Stimulated activated naive CD4-positive, alpha-beta T cell treated with Interleukin-2 at 50 U/mL for 16 hours (primary cell): ENCODE results near the gene CEP170.

Source experiments
- DNase-seq: peaks from one replicate; lab custom pipeline; 2025; lab: John Stamatoyannopoulos, UW

The CEP170 gene

GRCh38 chr1:243254927-243255790, at the start of gene CEP170:
CEP170 (minus strand) TSS chr1:243255281; CDS start chr1:243225280, 30,001 bp downstream.
- DNase-seq: peak; percentile 94

DNA sequence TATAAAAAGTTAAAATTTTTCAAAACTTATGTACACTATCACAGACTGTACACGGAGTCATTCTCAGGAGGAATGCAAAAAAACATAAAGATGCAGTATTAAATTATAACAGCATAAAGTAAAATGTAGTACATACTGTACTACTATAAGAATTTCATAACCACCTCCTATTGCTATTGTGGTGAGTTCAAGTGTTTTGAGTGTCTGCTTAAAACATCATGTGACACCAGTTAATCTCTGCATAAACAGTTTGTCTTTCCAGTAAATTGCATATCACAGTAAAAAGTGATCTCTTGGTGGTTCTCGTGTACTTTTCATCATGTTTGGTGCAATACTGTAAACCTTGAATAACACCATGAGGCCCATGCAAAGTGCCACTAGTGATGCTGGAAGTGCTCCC, 46.0 kb upstream of the CEP170 start:
- DNase-seq: no peak

DNA sequence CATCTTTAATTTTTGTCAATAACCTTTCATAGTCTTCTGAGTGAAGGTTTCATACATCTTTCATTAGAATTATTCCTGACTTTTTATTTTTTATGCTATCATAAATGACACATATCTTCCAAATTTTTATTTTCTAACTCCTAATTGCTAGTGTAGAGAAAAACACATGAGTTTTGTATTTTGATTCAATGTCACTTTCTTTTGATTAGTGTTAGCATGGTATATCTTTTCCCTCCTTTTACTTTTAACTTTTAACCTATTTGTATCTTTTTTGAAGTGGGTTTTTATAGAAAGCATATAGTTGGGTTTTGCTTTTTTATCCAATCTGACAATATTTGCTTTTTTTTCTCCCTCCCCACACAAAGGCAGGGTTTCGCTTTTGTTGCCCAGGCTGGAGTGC, 44.0 kb upstream of the CEP170 start:
- DNase-seq: no peak

- no peak for DNase-seq
These were observed 39.6 kb upstream of the CEP170 start for GRCh38 chr1:243294723-243295121.

GRCh38 chr1:243293941-243294722, 39.1 kb upstream of the CEP170 start:
- DNase-seq: no peak

- DNase-seq: no peak
These were observed 37.0 kb upstream of the CEP170 start for GRCh38 chr1:243292117-243292516.

GRCh38 chr1:243291292-243291691, 36.2 kb upstream of the CEP170 start:
- DNase-seq: no peak

DNA sequence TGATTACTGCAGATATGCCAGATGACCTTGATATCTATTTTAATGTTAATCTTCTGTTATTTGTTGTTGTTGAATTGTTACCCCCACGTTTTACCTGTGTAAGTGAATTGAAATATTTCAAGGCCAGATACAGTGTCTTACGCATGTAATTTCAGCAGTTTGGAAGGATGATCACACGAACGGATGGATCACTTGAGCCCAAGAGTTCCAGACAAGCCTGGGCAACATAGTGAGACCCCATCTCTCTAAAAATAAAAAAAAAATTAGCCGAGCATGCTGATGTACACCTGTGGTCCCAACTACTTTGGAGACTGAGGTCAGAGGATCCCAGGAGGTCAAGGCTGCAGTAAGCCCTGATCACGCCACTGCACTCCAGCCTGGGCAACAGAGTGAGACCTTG, 33.0 kb upstream of the CEP170 start:
- no peak for DNase-seq

DNA sequence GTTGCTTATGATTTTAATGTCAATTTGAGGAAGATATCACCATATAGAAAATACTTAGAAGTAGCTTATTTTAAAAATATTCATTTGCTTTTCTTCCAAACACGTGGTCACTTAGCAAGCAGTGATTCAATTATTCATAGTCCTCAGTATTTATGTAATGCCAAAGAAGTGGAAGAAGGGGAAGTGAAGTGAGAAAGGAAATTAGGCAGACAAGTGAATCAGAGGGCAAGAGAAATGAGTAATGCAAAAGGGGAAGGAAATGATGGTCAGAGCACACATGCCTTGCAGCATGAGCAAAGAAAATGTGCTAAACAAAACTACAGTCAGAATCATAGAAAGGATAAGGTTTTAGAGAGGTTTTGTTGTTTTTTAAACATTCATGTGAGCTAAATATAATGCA, 32.6 kb upstream of the CEP170 start:
- DNase-seq: no peak

DNA sequence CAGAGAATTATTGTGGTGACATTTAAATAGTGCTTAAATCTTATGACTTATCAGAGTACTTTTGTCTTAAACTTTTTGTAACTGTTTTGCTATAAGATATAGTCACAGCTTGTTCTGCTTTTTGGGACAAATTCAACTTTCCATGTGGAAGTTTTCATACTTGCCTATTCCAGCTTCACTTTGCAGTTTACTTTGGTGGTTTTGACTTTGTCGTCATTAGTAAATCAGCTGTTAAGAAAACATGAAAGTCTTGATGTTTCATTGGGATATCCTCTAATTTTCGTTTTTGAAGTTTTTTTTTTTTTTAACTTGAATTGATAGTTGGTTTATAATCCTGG, 32.0 kb upstream of the CEP170 start:
- no peak for DNase-seq

DNA sequence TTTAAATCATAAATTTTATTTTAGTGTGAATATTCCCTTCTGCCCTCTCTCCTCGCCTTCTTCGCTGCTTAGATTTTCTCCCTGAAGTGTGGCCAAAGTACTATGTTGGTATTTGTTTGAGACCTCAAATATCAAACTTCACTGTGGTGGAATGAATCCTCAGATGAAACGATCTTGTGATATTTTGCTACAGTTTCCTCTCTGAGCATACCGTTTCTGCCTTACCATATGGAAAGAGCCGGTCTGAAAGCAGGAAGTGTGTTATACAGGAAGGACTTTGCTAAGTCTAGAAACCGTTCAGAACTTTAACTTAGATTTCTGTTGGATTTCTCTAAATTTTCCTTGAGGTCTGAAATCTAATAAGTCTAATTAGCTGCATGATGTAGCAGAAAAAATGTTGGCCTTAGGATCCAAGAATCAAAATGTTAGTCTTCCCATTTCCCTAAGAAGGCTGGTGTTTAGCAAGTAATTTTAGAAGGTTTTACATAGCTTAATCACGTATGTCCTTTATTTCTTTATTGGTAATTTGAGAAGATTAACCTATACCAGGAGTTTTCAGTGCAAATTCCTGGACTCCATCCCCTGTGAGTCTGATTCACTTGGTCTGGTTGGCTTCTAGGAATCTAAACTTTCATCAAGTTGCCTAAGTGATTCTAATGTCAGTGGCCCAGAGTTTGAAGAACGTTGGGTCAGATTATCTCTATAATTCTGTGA, 31.5 kb upstream of the CEP170 start:
- no peak for DNase-seq

GRCh38 chr1:243281672-243282071, 26.6 kb upstream of the CEP170 start:
- DNase-seq: no peak

GRCh38 chr1:243280571-243281129, 25.6 kb upstream of the CEP170 start:
- no peak for DNase-seq

- no peak for DNase-seq
These were observed 20.2 kb upstream of the CEP170 start for GRCh38 chr1:243275316-243275715.

- DNase-seq: no peak
These were observed 18.9 kb upstream of the CEP170 start for GRCh38 chr1:243273945-243274344.

GRCh38 chr1:243273506-243273905, 18.4 kb upstream of the CEP170 start:
- DNase-seq: no peak

- DNase-seq: no peak
These were observed 17.3 kb upstream of the CEP170 start for GRCh38 chr1:243272401-243272800.

GRCh38 chr1:243271996-243272395, 16.9 kb upstream of the CEP170 start:
- DNase-seq: no peak

GRCh38 chr1:243270097-243270864, 15.2 kb upstream of the CEP170 start:
- DNase-seq: no peak

- DNase-seq: no peak
These were observed 14.3 kb upstream of the CEP170 start for GRCh38 chr1:243269461-243269801.

- DNase-seq: no peak
These were observed 13.8 kb upstream of the CEP170 start for GRCh38 chr1:243268751-243269460.
